Fibroblast of lung (primary cell): ENCODE data around the gene MYRFL. TPM values are rescaled to one million over a fixed set of nuclear protein-coding genes. Genes with fewer than 3 reads are reported as not detected.

Experiments used
- DNase-seq, 2 donors: peaks; one replicate each; pipeline versions ENCODE4 v3.0.0 to v3.0.0-alpha.2; 2010; ENCODE audit warnings: low read depth in 2 of 2
- H2AFZ ChIP-seq: 2 replicates; pipeline ENCODE4 v1.5.1; 2012; ENCODE audit warnings: low read length, control low read depth, inconsistent platforms
- H3K27ac ChIP-seq: 2 replicates; pipeline ENCODE4 v1.5.1; 2011; ENCODE audit warnings: low read length, control low read depth; ENCODE audit not compliant: insufficient read depth
- H3K27me3 ChIP-seq: 2 replicates; pipeline ENCODE4 v1.5.1; 2011; ENCODE audit warnings: mild to moderate bottlenecking, low read length; ENCODE audit not compliant: control insufficient read depth, insufficient read depth
- H3K36me3 ChIP-seq: 2 replicates; pipeline ENCODE4 v1.5.1; 2011; ENCODE audit warnings: low read length; ENCODE audit not compliant: control insufficient read depth, insufficient read depth
- H3K4me1 ChIP-seq: 2 replicates; pipeline ENCODE4 v1.5.1; 2011; ENCODE audit warnings: low read length; ENCODE audit not compliant: control insufficient read depth, insufficient read depth; ENCODE audit errors: extremely low read depth
- H3K4me2 ChIP-seq: 2 replicates; pipeline ENCODE4 v1.5.1; 2011; ENCODE audit warnings: low read length, control low read depth; ENCODE audit not compliant: insufficient read depth; ENCODE audit errors: extremely low read depth
- H3K4me3 ChIP-seq, 4 experiments: fragments of 200-600 bp in 1 of 4; sonication (generic) in 1 of 4; replicated peaks in 1 of 4; 2 replicates each; pipeline ENCODE4 v1.5.1; 2011 to 2016; ENCODE audit warnings: low read length in 4 of 4, low read depth in 3 of 4, mild to moderate bottlenecking in 3 of 4, control low read depth in 2 of 4, inconsistent platforms in 1 of 4, mixed read lengths in 1 of 4; ENCODE audit not compliant: insufficient read depth in 1 of 4; ENCODE audit errors: control extremely low read depth in 1 of 4
- H3K79me2 ChIP-seq: 2 replicates; pipeline ENCODE4 v1.5.1; 2012; ENCODE audit warnings: mild to moderate bottlenecking, low read length, inconsistent platforms; ENCODE audit not compliant: control insufficient read depth, insufficient read depth
- H3K9ac ChIP-seq: 2 replicates; pipeline ENCODE4 v1.5.1; 2011; ENCODE audit warnings: mild to moderate bottlenecking, low read length, control low read depth; ENCODE audit not compliant: insufficient read depth
- H3K9me3 ChIP-seq: 2 replicates; pipeline ENCODE4 v1.5.1; 2012; ENCODE audit warnings: low read depth, low read length; ENCODE audit not compliant: control insufficient read depth, insufficient read depth
- H4K20me1 ChIP-seq: 2 replicates; pipeline ENCODE4 v1.5.1; 2011; ENCODE audit warnings: low read length; ENCODE audit not compliant: control insufficient read depth, insufficient read depth; ENCODE audit errors: extremely low read depth
- EZH2 ChIP-seq: IDR thresholded peaks from 2 replicates; pipeline ENCODE4 v1.5.1; 2012; ENCODE audit warnings: low read length, control low read depth, mild to moderate bottlenecking; ENCODE audit errors: missing control alignments
- polyA plus RNA-seq, 2 donors: library from polyadenylated mRNA; depleted of rRNA in 1 of 2; stranded (reverse) in 1 of 2; unstranded in 1 of 2; fragments of >200 nt; gene quantifications; 2 replicates each; pipeline ENCODE4 v1.2.1, GENCODE V29; 2011 to 2012; ENCODE audit warnings: missing spikeins in 1 of 2
- total RNA-seq: library from RNA; depleted of rRNA; stranded (reverse); fragments of >200 nt; gene quantifications from 2 replicates; pipeline ENCODE4 v1.2.1, GENCODE V29; 2014
- TF ChIP-seq, protein P1 (sequence below), 2 donors: IDR thresholded peaks in 1 of 2; conservative IDR thresholded peaks in 1 of 2; 1 replicate in 1 of 2; 2 replicates in 1 of 2; pipeline ENCODE4 v1.5.1; 2011 to 2012; ENCODE audit warnings: low read length in 2 of 2, control low read depth in 1 of 2, inconsistent platforms in 1 of 2, low read depth in 1 of 2, mild to moderate bottlenecking in 1 of 2

The MYRFL gene
- total and polyA plus RNA-seq, 2 donors (not counting 1 experiment from before 2014, with no cell fraction given): not detected

DNA sequence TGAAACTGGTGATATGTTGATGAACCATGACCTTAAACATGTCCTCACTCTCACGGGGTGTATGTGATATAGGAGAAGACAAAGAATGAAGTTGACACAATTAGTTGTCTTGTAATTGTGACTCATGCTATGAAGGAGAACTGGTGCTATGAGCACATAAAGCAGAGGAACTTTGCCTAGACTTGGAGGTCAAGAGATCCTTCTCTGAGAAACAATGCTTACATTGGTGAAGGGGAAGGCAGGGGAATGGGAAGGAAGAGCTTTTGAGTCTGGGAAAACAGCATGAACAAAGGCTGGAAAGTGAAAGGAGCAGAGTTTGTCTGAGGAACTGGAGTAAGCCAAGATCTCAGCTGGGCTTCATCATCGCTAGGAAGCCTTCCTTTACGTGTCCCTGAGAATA, 83.2 kb downstream of the MYRFL start:
- no peak overlapping the region for H2AFZ ChIP-seq
- no peak for TF ChIP-seq EZH2
- TF ChIP-seq, protein P1, sequence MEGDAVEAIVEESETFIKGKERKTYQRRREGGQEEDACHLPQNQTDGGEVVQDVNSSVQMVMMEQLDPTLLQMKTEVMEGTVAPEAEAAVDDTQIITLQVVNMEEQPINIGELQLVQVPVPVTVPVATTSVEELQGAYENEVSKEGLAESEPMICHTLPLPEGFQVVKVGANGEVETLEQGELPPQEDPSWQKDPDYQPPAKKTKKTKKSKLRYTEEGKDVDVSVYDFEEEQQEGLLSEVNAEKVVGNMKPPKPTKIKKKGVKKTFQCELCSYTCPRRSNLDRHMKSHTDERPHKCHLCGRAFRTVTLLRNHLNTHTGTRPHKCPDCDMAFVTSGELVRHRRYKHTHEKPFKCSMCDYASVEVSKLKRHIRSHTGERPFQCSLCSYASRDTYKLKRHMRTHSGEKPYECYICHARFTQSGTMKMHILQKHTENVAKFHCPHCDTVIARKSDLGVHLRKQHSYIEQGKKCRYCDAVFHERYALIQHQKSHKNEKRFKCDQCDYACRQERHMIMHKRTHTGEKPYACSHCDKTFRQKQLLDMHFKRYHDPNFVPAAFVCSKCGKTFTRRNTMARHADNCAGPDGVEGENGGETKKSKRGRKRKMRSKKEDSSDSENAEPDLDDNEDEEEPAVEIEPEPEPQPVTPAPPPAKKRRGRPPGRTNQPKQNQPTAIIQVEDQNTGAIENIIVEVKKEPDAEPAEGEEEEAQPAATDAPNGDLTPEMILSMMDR (conservative IDR thresholded peaks at IDR 0.05 in 1 of 2, IDR thresholded peaks at IDR 0.05 in 1 of 2; ENCODE audit: low read depth in 1 of 2, low read length in 2 of 2): no peak

DNA sequence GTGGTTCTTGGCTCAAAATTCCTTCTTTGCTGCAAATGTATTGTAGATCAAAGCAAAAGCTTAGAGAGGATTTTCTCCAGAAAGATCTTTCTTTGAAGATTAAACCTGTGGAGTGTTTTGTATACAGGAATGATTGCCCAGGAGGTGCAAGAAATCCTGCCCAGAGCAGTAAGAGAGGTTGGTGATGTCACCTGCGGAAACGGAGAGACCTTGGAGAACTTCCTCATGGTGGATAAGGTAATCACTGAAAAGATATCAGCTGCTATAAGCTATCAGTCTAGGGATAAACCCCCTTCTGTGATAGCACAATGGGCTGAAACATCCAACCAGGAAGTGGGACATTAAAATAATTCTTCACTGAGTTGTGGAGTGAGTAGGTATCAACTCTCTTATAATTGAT, 85.7 kb downstream of the MYRFL start:
- Histone ChIP-seq H3K4me2 (no peak overlapping the region), H3K4me1 (no peaks in the 10 kb centered on the region), H3K79me2 (no peaks in the 10 kb centered on the region), H3K27me3 (peaks cover 2% of the 10 kb centered on the region), H4K20me1 (no peaks in the 10 kb centered on the region), H3K36me3 (no peaks in the 10 kb centered on the region), H3K4me3 (no peak overlapping the region), H3K9me3 (no peaks in the 10 kb centered on the region), H3K27ac (no peak overlapping the region), H2AFZ (no peak overlapping the region), H3K9ac (no peak overlapping the region)
- no peak for DNase-seq
- TF ChIP-seq, protein P1 (conservative IDR thresholded peaks at IDR 0.05 in 1 of 2, IDR thresholded peaks at IDR 0.05 in 1 of 2; ENCODE audit: low read depth in 1 of 2, low read length in 2 of 2): no peak

More for the DNA sequence above, 83.2 kb downstream of the MYRFL start:
- DNase-seq: no peak
- no peaks in the 10 kb centered on the region for H3K36me3 ChIP-seq
- H3K4me1 ChIP-seq: no peaks in the 10 kb centered on the region
- no peak overlapping the region for H3K27ac ChIP-seq
- no peak overlapping the region for H3K4me3 ChIP-seq
- H3K9ac ChIP-seq: no peak overlapping the region
- H3K79me2 ChIP-seq: no peaks in the 10 kb centered on the region
- peaks cover 2% of the 10 kb centered on the region for H3K27me3 ChIP-seq
- no peaks in the 10 kb centered on the region for H4K20me1 ChIP-seq
- H3K4me2 ChIP-seq: no peak overlapping the region
- no peaks in the 10 kb centered on the region for H3K9me3 ChIP-seq

DNA sequence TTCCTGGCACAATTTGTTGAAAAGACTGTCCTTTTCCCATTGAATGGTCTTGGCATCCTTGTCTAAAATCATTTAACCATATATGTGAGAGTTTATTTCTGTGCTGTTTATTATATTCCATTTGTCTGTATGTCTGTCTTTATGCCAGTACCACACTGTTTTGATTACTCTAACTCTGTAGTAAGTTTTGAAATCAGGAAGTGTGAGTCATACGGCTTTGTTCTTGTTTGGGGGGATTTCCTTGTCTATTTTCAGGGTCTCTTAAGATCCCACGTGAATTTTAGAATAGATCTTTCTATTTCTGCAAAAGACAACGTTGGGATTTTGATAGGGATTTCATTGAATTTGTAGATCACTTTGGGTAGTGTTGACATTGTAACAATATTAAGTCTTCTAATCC, 88.5 kb downstream of the MYRFL start:
- TF ChIP-seq, protein P1 (conservative IDR thresholded peaks at IDR 0.05 in 1 of 2, IDR thresholded peaks at IDR 0.05 in 1 of 2; ENCODE audit: low read depth in 1 of 2, low read length in 2 of 2): no peak
- no peak for TF ChIP-seq EZH2
- no peak overlapping the region for H3K4me3 ChIP-seq
- no peak overlapping the region for H3K4me2 ChIP-seq

More for the DNA sequence above, 88.5 kb downstream of the MYRFL start:
- Histone ChIP-seq H3K4me1 (no peaks in the 10 kb centered on the region), H3K79me2 (no peaks in the 10 kb centered on the region), H3K36me3 (no peaks in the 10 kb centered on the region), H3K9me3 (no peaks in the 10 kb centered on the region), H3K27me3 (no peaks in the 10 kb centered on the region), H3K9ac (no peak overlapping the region), H4K20me1 (no peaks in the 10 kb centered on the region), H2AFZ (no peak overlapping the region), H3K27ac (no peak overlapping the region)
- DNase-seq: no peak
